NCI-H524 (cell line): ENCODE data around the gene MCRS1.
A peak's percentile ranks its signal among the peaks of the same experiment; 100 is the strongest.

Experiments used
- DNase-seq, 2 experiments: peaks; one replicate each; lab custom pipeline; 2025; lab: John Stamatoyannopoulos, UW

The MCRS1 gene

GRCh38 chr12:49582850-49583249, 14.9 kb upstream of the MCRS1 start:
- no peak for DNase-seq

DNA sequence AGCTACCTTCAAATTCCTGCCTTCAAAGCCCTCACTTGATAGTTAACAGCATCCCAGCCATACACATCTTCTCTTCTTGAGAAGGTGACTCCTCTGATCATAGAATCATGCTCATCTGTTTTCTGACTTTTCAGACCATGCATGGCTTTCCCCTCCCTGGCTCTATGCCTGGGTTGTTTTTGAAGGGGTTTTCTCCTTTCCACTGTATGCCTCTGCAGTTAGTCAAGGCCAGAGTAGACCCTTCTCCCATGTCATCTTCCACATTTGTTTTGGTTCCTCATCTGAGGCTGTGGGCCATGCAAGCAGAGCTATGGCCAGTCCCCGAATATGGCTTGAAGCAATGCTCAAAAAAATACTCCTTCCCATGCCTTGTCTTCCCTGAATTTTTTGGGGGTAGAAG, 14.3 kb upstream of the MCRS1 start:
- no peak for DNase-seq

DNA sequence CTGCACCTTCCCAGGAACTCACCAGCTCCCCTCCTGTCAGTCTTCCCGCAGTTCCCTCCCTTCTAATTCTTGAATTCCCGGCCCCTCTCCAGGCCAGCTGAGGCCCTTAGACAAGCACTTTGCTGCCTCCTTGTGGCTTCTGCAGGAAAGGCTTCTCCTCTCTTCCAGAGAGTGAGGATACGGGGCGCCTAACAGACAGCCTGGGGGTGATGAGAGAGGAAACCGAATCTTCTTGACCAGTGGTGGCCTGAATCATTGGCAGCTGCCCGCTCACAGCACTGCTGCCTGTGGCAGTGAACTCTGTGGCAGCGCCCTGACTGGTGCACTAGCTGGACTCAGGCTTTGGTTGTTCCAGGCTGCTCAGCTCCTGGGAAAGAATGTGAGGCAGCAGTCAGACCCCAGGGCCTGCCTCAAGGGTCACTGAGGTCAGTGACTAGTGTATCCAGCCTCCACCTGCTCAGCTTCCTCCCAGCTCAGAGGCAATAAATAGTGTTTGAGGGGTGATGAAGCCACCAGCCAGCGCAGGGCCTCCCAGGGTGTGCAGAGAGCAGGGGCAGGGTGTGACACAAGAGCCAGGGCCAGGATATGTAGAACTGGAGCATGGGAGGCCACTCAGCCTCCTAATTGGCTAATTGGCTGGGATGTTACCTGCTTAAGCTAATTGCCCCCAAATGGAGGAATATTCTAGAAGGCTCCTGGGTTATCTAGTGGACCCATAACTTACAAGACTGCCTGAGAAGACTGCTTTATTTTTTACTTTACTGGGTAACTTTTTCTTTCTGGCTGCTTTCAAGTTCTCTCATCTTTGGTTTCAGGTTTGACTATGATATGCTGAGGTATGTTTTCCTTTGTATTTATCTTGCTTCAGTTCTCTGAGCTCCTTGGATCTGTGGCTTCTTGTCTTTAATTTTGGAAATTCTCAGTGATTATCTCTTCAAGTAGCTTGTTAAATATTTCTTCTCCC, 12.9 kb upstream of the MCRS1 start:
- DNase-seq: peak; percentile 57 to 88

- peak; percentile 31 to 69 for DNase-seq
Measured at GRCh38 chr12:49578471-49579112, 10.7 kb upstream of the MCRS1 start.

- no peak for DNase-seq
Measured at GRCh38 chr12:49577589-49578315, 9.8 kb upstream of the MCRS1 start.

- DNase-seq: peak in 1 of 2 experiments; percentile 8
Measured at GRCh38 chr12:49568442-49569162, 660 bp upstream of the MCRS1 start.

DNA sequence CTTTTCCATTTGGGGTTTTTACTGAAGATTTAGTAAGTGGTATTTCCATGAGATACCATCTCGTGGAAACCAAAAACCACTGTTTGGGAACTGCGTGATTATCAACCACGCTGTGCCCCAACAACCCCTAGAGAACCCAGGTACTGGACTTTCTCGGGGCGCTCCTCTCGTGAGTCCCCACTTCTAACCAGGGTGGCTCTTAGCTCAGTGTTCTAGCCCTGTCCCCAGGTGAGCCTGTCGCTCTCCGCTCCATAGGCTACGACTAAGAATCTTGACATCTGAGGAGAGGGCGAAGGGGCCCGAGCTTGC, 686 bp downstream of the MCRS1 start:
- DNase-seq: no peak

DNA sequence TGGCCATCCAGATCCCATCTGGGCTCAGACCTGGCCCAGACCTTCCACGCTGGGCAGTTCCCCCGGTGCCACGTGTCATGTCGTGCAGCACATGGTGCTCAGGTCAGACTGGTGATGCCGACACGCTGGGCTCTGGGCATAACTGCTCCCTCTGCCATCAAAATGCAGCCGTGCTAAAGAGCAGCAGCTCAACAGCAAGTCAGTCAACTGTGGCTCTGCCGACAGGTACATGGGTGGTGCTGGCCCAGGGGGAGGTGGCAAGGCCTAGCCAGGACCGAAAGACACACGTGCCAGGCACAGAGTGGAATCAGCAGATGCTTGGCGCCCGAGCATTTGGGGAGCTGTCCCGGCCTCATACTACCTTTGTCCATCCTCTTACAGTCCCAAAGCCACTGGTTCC, 1.6 kb downstream of the MCRS1 start:
- no peak for DNase-seq

DNA sequence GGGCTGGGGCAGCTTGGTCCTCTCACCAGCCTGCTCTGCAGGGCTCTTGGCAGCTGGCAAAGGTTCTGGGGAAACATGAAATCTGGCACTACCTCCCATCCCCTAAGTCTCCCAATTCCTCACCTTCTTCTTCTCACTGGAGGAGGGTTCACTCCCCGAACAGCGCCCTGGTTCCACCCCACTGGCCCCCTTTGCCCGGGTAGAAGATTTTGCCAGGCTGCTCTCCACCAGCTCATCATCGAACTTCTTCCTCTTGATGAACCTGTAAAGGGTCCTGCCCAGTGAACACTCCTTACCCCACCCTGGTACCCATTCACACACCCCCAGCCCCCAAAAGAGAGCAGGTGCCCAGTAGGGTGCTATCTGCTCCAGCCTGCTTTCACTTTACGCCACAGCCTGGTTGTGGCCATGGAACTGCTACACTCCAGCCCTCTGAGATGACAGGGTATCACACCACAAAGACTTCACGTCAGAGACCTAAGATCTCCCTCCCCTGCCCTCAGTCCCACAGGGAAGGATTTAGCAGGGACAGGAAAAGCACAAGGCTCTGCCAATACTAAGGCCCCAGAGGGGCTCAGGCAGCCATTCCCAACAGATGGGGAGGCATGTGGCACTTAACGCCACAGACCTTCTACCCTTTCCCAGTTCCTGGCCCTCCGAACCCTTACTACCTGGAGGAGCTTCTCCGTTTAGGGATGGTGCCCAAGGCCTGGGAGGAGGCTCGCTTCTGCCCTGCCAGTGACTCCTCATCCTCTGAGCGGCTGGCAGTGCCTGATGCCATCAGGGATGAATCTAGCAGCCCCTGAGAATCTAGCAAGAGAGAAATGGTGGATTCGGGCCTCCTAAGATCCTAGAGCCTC, 2.3 kb downstream of the MCRS1 start:
- no peak for DNase-seq

- no peak for DNase-seq
Measured at GRCh38 chr12:49564686-49565405, 3.1 kb downstream of the MCRS1 start.

GRCh38 chr12:49563951-49564685, 3.8 kb downstream of the MCRS1 start:
- DNase-seq: no peak

DNA sequence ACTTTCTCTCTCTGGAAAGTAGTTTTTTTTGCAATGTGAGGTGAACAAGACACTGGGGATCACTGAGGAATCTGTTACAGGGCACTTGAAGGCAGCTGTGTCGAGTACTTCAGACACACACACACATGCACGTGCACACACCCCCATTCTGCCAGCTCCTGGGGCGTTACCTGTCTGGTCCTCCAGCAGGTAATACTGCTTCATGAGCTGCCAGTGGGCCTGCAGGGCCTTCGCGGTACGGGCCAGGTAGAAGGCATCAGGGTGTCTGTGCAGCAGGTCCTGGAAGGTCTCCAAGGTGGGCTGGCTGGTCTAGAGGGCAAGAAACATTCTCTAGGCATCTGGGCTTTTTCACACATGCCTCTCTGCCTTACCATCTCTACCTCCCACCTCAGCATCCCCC, 5.1 kb downstream of the MCRS1 start:
- DNase-seq: no peak

DNA sequence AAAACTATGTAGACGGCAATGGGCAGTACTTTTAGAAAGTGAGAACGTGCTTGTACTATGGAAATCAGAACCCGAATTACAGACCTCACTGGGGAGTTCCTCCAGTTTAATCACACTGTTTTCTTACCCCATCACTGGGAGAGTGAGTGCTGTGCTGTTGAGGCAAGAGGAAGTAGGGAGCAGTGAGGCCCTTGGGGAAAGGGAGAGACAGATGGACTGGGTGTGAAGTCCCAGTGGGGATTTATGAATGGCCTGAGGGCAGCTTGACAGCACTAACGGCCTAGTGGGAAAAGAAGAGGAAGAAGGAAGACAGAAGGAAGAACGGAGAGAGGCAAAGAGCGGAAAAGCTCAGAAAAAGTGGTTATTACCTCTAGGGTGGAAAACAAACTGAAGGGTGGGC, 5.7 kb downstream of the MCRS1 start:
- DNase-seq: no peak

DNA sequence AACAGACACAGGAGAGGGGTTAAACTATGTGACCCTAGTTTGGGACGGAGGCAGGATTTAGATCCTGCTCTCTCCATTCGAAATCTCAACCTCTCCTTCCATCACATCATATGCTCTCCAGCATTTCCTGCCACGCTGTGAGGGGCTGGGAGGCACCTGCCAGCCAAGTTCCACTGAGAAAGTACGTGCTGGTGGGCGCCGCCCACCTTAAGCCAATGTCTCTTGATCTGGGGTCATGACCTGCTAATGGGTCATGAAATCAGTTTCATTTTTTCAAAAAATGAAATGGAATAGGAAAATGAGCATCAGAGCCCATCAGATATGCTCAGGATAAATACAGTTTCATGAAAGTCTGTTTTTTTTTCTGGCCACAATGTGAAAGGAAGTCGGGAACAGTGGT, 7.2 kb downstream of the MCRS1 start:
- DNase-seq: no peak

DNA sequence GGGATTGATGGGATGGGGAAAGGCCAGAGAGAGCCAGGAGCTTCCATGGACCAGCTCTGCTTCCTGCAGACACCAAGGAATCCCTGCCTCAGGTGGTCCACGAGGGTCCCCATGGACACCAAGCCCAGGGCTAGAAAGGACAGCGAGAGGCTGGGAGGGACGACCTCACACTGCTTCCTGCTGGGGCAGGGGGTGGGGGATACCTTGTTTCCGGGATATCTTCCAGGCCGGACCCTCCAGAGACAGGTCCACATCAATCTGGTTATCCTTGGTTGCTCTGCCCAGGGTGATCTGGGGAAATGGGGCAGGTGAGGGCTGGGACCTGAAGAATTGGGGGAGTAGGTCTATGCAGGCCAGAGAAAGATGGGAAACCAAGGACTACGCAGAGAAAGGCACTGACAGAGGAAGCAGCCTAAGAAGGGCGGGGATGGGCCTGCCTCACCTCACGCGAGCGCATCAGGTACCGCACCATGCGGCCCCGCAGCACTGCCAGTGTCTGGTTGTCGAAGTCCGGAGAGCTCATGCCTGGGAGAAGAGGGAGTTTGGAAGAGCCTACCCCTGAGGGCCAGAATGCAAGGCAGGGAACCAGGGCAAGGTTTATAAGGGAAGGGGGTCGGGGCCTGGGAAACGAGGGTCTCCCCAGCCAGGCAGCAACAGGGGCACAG, 8.8 kb downstream of the MCRS1 start:
- DNase-seq: no peak

DNA sequence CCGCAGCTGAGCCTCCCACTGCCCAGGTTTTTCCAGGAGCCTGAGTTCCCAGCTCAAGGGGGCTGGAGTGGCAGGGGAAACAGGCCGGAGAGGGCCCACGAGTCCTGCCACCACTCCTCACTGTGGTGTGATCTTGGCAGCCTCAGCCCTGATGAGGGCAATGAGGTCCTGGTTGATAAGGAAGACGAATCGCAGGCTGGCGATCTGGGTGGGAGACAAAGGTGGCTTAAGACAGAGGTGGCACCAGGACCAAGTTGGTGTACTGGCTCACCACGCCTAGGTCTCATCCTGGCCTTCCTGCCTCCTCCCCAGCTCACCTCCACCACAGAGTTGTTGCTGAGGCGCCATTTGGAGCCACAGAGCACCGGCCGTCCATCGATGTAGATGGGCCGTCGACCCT, 9.4 kb downstream of the MCRS1 start:
- no peak for DNase-seq

GRCh38 chr12:49557917-49558215, 10.1 kb downstream of the MCRS1 start:
- peak; percentile 40 to 59 for DNase-seq

DNA sequence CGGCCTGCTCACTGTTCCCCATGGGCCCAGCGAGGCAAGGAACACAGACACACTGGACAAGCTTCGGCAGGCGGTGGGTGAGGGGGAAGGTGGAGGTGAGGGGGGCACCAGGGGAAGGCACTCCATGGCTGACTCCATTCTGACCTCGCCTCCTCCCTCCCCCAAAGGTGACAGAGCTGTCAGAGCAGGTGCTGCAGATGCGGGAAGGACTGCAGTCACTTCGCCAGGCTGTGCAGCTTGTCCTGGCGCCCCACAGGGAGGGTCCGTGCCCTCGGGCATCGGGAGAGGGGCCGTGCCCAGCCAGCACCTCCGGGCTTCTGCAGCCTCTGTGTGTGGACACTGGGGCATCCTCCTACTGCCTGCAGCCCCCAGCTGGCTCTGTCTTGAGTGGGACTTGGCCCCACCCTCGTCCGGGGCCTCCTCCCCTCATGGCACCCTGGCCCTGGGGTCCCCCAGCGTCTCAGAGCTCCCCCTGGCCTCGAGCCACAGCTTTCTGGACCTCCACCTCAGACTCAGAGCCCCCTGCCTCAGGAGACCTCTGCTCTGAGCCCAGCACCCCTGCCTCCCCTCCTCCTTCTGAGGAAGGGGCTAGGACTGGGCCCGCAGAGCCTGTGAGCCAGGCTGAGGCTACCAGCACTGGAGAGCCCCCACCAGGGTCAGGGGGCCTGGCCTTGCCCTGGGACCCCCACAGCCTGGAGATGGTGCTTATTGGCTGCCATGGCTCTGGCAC, 10.6 kb downstream of the MCRS1 start:
- no peak for DNase-seq
